ENCODE measurements around the gene ZNF652.

DNA sequence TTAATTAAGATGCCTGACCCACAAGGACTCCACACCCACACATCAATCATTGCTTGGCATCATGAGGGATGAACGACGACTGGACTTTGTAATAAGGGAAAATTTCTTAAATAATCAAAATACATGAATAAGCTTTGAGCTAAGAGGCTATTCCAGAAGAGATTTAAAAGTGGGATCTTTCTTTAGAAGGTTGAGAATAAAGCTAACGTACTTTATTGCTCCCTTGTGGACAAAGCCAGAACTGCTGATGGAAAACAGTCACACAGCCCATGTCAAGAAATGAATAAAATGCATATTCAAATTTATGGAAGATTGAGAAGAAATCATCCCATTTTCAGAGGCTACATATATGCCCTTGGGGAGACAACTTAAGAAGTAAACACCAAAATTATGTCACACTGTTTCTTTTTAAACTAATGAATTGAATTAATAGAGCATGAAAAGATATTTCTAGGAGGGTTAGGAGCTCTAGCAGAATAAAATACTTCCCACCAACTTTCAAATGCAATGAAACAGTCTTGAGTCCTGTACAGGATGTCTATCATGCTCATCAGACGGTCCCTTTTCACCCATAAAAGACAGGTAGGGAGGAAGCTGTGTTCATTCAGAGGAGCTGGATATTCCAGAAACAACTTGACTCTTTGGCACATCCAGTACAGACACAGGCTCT lies 71.2 kb downstream of the ZNF652 start:
- TF ChIP-seq CTCF (IDR thresholded peaks at IDR 0.05) (peak in 3 of 4 experiments; percentile 41 to 78 (median 71)), POLR2A (IDR thresholded peaks at IDR 0.05) (no peak), POLR2AphosphoS5 (IDR thresholded peaks at IDR 0.05) (no peak)

Data from prostate gland (tissue), 2 donors.